Measurements from ENCODE around the gene KRT10. TPM values are rescaled to one million over a fixed set of nuclear protein-coding genes. Genes with fewer than 3 reads are reported as not detected.

The KRT10 gene
- total RNA-seq, 1 donor from 2014 or later: 27.1 TPM

DNA sequence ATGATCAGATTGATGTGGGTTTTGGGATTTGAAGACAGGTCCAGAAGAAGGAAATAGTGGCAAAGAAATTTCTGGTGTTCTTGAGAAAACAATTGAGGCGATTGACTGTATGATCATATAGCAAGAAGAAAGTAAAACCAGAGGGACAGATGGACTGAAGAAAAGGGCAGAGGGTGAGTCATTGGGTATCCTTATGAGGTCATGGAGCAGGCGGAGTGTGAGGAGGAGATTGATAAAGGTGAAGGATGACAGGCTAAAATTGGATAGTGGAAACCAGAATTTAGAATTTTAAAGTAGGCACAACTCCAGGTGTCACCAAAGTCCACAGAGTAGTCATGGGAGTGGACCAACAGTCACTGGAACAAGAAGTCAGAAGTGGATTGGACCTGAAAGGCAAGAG is 21.3 kb downstream of the KRT10 start:
- no peak overlapping the region for H3K4me3 Mint-ChIP-seq (ENCODE audit: unreplicated experiment)
- no peak overlapping the region for H3K27ac Mint-ChIP-seq (ENCODE audit: unreplicated experiment)
- H3K36me3 Mint-ChIP-seq (ENCODE audit: unreplicated experiment): peaks cover 4% of the 10 kb centered on the region
- TF ChIP-seq, protein P1, sequence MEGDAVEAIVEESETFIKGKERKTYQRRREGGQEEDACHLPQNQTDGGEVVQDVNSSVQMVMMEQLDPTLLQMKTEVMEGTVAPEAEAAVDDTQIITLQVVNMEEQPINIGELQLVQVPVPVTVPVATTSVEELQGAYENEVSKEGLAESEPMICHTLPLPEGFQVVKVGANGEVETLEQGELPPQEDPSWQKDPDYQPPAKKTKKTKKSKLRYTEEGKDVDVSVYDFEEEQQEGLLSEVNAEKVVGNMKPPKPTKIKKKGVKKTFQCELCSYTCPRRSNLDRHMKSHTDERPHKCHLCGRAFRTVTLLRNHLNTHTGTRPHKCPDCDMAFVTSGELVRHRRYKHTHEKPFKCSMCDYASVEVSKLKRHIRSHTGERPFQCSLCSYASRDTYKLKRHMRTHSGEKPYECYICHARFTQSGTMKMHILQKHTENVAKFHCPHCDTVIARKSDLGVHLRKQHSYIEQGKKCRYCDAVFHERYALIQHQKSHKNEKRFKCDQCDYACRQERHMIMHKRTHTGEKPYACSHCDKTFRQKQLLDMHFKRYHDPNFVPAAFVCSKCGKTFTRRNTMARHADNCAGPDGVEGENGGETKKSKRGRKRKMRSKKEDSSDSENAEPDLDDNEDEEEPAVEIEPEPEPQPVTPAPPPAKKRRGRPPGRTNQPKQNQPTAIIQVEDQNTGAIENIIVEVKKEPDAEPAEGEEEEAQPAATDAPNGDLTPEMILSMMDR (IDR thresholded peaks at IDR 0.05; ENCODE audit: partially characterized antibody, unreplicated experiment): no peak
- H3K4me1 Mint-ChIP-seq (ENCODE audit: low read depth, unreplicated experiment): peaks cover 2% of the 10 kb centered on the region
- H3K27me3 Mint-ChIP-seq (ENCODE audit: unreplicated experiment): peaks cover 2% of the 10 kb centered on the region
- no peaks in the 10 kb centered on the region for H3K9me3 Mint-ChIP-seq (ENCODE audit: unreplicated experiment)
- no peak for DNase-seq

DNA sequence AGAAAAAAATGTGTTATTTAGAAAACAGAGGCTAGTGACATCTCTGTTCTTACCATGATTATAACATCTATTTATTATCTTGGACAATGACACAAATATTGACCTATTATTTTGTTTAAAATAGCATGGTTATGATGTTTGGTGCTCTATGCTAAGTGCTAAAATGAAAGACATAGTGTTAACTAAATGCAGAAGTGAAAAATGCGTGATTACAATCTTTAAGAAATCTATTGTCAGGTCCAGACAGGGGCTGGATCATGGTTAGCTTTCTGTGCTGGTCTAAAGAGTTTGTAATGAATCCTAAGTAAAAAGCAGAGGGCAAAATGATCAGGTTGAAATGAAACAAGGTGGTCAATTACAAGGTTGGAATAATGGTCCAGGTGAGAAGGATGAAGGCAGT is 22.0 kb downstream of the KRT10 start:
- TF ChIP-seq, protein P1 (IDR thresholded peaks at IDR 0.05; ENCODE audit: partially characterized antibody, unreplicated experiment): no peak
- H3K36me3 Mint-ChIP-seq (ENCODE audit: unreplicated experiment): peaks cover 4% of the 10 kb centered on the region
- H3K4me1 Mint-ChIP-seq (ENCODE audit: low read depth, unreplicated experiment): peaks cover 4% of the 10 kb centered on the region
- H3K27ac Mint-ChIP-seq (ENCODE audit: unreplicated experiment): no peak overlapping the region
- no peaks in the 10 kb centered on the region for H3K9me3 Mint-ChIP-seq (ENCODE audit: unreplicated experiment)
- DNase-seq: no peak
- H3K4me3 Mint-ChIP-seq (ENCODE audit: unreplicated experiment): no peak overlapping the region
- peaks cover 2% of the 10 kb centered on the region for H3K27me3 Mint-ChIP-seq (ENCODE audit: unreplicated experiment)

DNA sequence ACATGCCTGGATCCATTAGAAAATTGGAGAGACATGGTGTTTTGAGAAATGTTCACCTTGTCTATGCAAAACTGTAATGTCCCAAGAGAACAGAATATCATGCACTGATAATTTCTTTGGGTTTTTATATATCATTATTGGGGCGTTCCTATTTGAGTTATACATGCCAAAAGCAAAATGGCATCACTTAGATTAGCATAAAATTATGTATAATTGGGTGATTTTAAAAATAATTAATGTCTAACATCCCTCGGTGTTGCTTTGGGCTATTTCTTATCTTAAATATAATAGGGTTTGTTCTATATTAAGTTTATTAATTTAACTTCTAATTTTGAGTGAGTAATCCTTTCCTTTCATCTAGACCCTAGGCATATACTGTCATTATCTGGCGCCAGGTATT is 22.6 kb downstream of the KRT10 start, which contains the start of gene KRT28:
TSS of gene KRT28 (minus strand) at position 101 of the 400 bp plus-strand sequence. CDS start at position 35, 66 bp downstream.
- TF ChIP-seq, protein P1 (IDR thresholded peaks at IDR 0.05; ENCODE audit: partially characterized antibody, unreplicated experiment): no peak
- no peak within 1 kb of the TSS for H3K27ac Mint-ChIP-seq (ENCODE audit: unreplicated experiment)
- DNase-seq: no peak
- no peaks in the 10 kb centered on the region for H3K9me3 Mint-ChIP-seq (ENCODE audit: unreplicated experiment)
- H3K4me1 Mint-ChIP-seq (ENCODE audit: low read depth, unreplicated experiment): peaks cover 4% of the 10 kb centered on the region
- H3K27me3 Mint-ChIP-seq (ENCODE audit: unreplicated experiment): peaks cover 2% of the 10 kb centered on the region
- H3K4me3 Mint-ChIP-seq (ENCODE audit: unreplicated experiment): no peak within 1 kb of the TSS
- no peaks in the 10 kb centered on the region for H3K36me3 Mint-ChIP-seq (ENCODE audit: unreplicated experiment)

DNA sequence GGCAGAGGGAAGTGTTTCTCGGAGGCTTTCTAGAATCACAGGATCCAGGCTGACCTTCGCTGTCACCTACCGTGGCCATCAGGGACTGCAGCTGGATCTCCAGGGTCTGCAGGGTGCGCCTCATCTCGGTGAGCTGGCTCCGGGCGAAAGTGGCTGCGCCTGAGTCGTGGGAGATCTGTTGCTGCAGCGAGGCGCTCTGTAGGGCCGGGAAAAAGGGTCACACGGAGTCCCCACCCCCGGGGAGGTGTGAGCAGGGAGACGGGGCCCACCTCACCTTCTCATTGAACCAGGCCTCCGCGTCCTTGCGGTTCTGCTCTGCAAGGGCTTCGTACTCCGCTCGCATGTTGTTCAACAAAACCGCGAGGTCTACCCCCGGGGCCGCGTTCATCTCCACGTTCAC is 25.6 kb downstream of the KRT10 start:
- H3K4me1 Mint-ChIP-seq (ENCODE audit: low read depth, unreplicated experiment): peaks cover 7% of the 10 kb centered on the region
- H3K36me3 Mint-ChIP-seq (ENCODE audit: unreplicated experiment): no peaks in the 10 kb centered on the region
- H3K27me3 Mint-ChIP-seq (ENCODE audit: unreplicated experiment): no peaks in the 10 kb centered on the region
- H3K9me3 Mint-ChIP-seq (ENCODE audit: unreplicated experiment): no peaks in the 10 kb centered on the region
- TF ChIP-seq, protein P1 (IDR thresholded peaks at IDR 0.05; ENCODE audit: partially characterized antibody, unreplicated experiment): no peak
- no peak overlapping the region for H3K27ac Mint-ChIP-seq (ENCODE audit: unreplicated experiment)
- no peak for DNase-seq
- H3K4me3 Mint-ChIP-seq (ENCODE audit: unreplicated experiment): no peak overlapping the region

DNA sequence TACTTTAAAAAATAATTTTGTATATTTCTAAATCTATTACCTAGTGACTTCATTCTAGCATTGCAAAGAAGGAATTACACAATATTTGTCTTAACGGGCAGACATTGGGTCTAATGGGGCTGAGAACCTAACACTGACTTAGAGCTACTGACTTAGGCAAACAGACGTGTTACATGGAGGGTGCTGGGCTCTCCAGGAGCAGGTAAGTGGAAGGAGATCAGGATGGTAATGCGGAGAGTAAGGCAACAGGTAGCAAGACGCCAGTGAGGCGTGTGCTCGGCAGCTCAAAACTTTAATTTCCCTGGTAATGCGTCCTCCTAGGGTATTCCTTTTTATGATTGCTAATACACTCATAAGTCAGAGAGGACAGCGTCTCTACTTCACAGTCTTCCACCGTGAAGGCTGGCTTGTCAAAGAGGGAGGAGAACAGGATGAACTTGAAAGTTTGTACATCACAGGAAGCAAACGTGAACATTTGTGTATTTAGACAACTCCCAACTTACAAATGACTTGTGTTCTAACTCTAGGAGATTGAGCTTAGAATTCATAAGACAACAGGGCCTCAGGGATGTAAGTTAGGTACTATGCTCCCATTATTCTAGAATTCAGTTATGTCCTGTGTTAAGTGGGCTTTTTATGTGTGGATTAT is 27.3 kb downstream of the KRT10 start:
- DNase-seq: no peak
- Mint-ChIP-seq H3K27me3 (ENCODE audit: unreplicated experiment) (no peaks in the 10 kb centered on the region), H3K9me3 (ENCODE audit: unreplicated experiment) (no peaks in the 10 kb centered on the region), H3K36me3 (ENCODE audit: unreplicated experiment) (no peaks in the 10 kb centered on the region), H3K4me3 (ENCODE audit: unreplicated experiment) (no peak overlapping the region), H3K4me1 (ENCODE audit: low read depth, unreplicated experiment) (peaks cover 7% of the 10 kb centered on the region), H3K27ac (ENCODE audit: unreplicated experiment) (no peak overlapping the region)
- TF ChIP-seq, protein P1 (IDR thresholded peaks at IDR 0.05; ENCODE audit: partially characterized antibody, unreplicated experiment): no peak
